Neuronal stem cell (in vitro differentiated cells): ENCODE results near the gene CACNB1.

Experiments
- DNase-seq: peaks from one replicate; pipeline ENCODE4 v3.0.0-alpha.2; 2013; ENCODE audit warnings: low spot score
- H2AFZ ChIP-seq: one replicate; pipeline ENCODE4 v1.6.1; 2013; ENCODE audit warnings: mild to moderate bottlenecking, low read length, inconsistent platforms
- H2AK5ac ChIP-seq: 2 replicates; pipeline ENCODE4 v1.6.1; 2013; ENCODE audit warnings: low read depth, mild to moderate bottlenecking, inconsistent platforms, low read length, moderate library complexity, mixed read lengths
- H2BK120ac ChIP-seq: 2 replicates; pipeline ENCODE4 v1.6.1; 2013; ENCODE audit warnings: low read depth, mild to moderate bottlenecking, inconsistent platforms, low read length, moderate library complexity, mixed read lengths
- H2BK12ac ChIP-seq: one replicate; pipeline ENCODE4 v1.6.1; 2013; ENCODE audit warnings: low read length, inconsistent platforms
- H2BK15ac ChIP-seq: 2 replicates; pipeline ENCODE4 v1.6.1; 2013; ENCODE audit warnings: mild to moderate bottlenecking, low read length, inconsistent platforms, mixed read lengths
- H2BK5ac ChIP-seq: one replicate; pipeline ENCODE4 v1.6.1; 2013; ENCODE audit warnings: inconsistent platforms, mild to moderate bottlenecking, low read length, moderate library complexity
- H3K14ac ChIP-seq: one replicate; pipeline ENCODE4 v1.6.1; 2013; ENCODE audit warnings: low read length, inconsistent platforms
- H3K18ac ChIP-seq: 2 replicates; pipeline ENCODE4 v1.6.1; 2013; ENCODE audit warnings: low read length, inconsistent platforms
- H3K23ac ChIP-seq: 2 replicates; pipeline ENCODE4 v1.6.1; 2013; ENCODE audit warnings: low read depth, mild to moderate bottlenecking, mixed read lengths, low read length, inconsistent platforms; ENCODE audit not compliant: poor library complexity
- H3K27ac ChIP-seq: replicated peaks from 3 replicates; pipeline ENCODE4 v1.5.1; 2013; ENCODE audit warnings: low read length, inconsistent platforms
- H3K27me3 ChIP-seq, 3 experiments: 2 replicates each; pipeline ENCODE4 v1.6.1; 2013; ENCODE audit warnings: low read length in 3 of 3, mild to moderate bottlenecking in 2 of 3, inconsistent platforms in 1 of 3, low read depth in 1 of 3, mixed read lengths in 1 of 3, moderate library complexity in 1 of 3; ENCODE audit not compliant: control insufficient read depth in 3 of 3, insufficient read depth in 3 of 3
- H3K36me3 ChIP-seq, 2 donors: replicated peaks in 1 of 2; 2 replicates each; pipeline ENCODE4 v1.6.1; 2013; ENCODE audit warnings: low read length in 2 of 2; ENCODE audit not compliant: control insufficient read depth in 2 of 2, insufficient read depth in 2 of 2
- H3K4ac ChIP-seq: 2 replicates; pipeline ENCODE4 v1.6.1; 2013; ENCODE audit warnings: inconsistent platforms, mild to moderate bottlenecking, low read length, moderate library complexity
- H3K4me1 ChIP-seq, 2 donors: 1 replicate in 1 of 2; 2 replicates in 1 of 2; pipeline ENCODE4 v1.6.1; 2013; ENCODE audit warnings: low read length in 2 of 2, low read depth in 1 of 2; ENCODE audit not compliant: control insufficient read depth in 2 of 2, insufficient read depth in 1 of 2
- H3K4me2 ChIP-seq: one replicate; pipeline ENCODE4 v1.6.1; 2013; ENCODE audit warnings: mild to moderate bottlenecking, low read length, inconsistent platforms; ENCODE audit not compliant: insufficient read depth, poor library complexity, severe bottlenecking
- H3K4me3 ChIP-seq, 2 donors: 2 replicates each; pipeline ENCODE4 v1.5.1; 2013; ENCODE audit warnings: low read length in 2 of 2, mild to moderate bottlenecking in 2 of 2, inconsistent platforms in 1 of 2, moderate library complexity in 1 of 2
- H3K79me1 ChIP-seq: one replicate; pipeline ENCODE4 v1.6.1; 2013; ENCODE audit warnings: low read depth, mild to moderate bottlenecking, inconsistent platforms, low read length, moderate library complexity
- H3K9ac ChIP-seq: one replicate; pipeline ENCODE4 v1.6.1; 2013; ENCODE audit warnings: mild to moderate bottlenecking, low read depth, low read length, inconsistent platforms; ENCODE audit not compliant: poor library complexity
- H3K9me3 ChIP-seq, 2 donors: replicated peaks in 1 of 2; 2 replicates each; pipeline versions ENCODE3 to v1.6.1; 2013; ENCODE audit warnings: low read length in 2 of 2, mild to moderate bottlenecking in 2 of 2, inconsistent platforms in 1 of 2, low read depth in 1 of 2, mixed read lengths in 1 of 2, moderate library complexity in 1 of 2; ENCODE audit not compliant: control insufficient read depth in 2 of 2, insufficient read depth in 1 of 2
- H4K8ac ChIP-seq: one replicate; pipeline ENCODE4 v1.6.1; 2013; ENCODE audit warnings: low read depth, mild to moderate bottlenecking, inconsistent platforms, low read length, moderate library complexity
- H4K91ac ChIP-seq: one replicate; pipeline ENCODE4 v1.6.1; 2013; ENCODE audit warnings: low read length, low read depth, mild to moderate bottlenecking, inconsistent platforms; ENCODE audit not compliant: poor library complexity
- WGBS, 2 donors: extraction: QIAGEN DNeasy Blood & Tissue Kit; methylation state at CpG; one replicate each; pipeline ENCODE4 v1.1.7; 2013; ENCODE audit warnings: missing lambda C conversion rate in 2 of 2, mixed read lengths in 1 of 2; ENCODE audit not compliant: insufficient read length in 2 of 2, insufficient replicate concordance in 1 of 2; ENCODE audit errors: extremely low coverage in 2 of 2; 5-methylcytosine and 5-hydroxymethylcytosine counted together

CACNB1 gene

DNA sequence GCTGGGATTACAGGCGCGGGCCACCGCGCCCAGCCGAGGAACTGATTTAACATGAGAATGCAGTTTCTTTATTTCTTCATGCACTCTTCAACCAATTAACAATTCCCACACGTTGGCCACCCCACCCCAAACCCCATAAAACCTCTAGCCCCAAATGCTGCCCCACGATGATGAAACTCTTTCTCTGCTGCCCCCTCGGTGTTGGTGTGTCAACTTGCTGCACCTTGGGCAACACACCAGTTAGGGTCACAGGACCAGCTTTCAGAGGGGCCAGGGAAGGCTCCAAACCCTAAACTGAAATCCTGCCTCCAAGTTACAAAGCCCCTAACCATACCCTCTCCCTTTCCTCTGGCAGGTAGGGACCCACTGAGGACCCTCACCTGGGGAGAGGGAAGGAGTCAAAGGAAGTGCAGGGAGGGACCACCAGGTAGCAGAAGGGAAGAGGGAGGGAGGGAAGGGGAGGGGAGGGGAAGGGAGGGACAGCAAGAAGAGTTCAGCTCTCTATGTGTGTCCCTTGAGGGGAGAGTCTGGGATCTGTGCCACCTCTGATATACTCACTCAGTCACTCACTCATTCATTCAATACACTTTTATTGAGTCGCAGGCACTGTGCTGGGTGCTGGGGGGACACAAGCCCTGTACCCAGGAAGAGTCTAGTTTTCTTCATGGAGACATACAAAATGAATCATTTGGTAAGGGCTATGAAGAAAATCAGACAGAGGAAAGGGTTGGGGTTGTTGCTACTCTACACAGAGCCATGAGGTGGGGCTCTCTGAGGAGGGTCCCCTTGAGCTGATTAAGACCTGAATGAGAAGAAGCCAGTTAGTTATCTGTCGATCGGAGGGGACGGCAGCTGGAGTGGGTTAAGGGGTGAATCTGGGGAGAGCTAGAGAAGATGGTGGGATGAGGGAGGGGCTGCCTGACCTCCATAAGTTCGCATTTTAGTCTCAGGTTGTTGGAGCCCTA, 50.0 kb downstream of the CACNB1 start:
- H2BK5ac ChIP-seq, result no peak overlapping the region

DNA sequence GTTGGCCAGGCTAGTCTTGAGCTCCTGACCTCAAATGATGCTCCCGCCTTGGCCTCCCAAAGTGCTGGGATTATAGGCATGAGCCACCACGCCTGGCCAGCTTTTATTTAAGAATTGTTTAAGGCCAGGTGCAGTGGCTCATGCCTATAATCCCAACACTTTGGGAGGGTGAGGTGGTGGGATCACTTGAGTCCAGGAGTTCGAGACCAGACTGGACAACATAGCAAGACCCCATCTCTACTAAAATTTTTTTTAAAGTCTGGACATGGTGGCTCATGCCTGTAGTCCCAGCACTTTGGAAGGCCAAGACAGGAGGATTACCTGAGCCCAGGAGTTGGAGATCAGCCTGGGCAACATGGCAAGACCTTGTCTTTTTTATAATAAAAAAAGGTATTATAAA, 51.2 kb downstream of the CACNB1 start:
- Histone ChIP-seq H4K8ac (no peak overlapping the region), H3K9ac (no peak overlapping the region), H3K27me3 (peaks cover 11 to 29% (median 21%) of the 10 kb centered on the region in 3 experiments), H3K18ac (no peak overlapping the region), H4K91ac (no peak overlapping the region), H3K27ac (no peak overlapping the region), H2AFZ (no peak overlapping the region), H3K23ac (no peak overlapping the region), H3K9me3 (peaks cover 0 to 1% of the 10 kb centered on the region in 2 donors), H3K79me1 (peaks cover 2% of the 10 kb centered on the region), H3K36me3 (no peaks in the 10 kb centered on the region), H2BK120ac (no peak overlapping the region), H3K4me1 (peaks cover 0 to 7% of the 10 kb centered on the region in 2 donors), H3K4me2 (no peak overlapping the region), H2AK5ac (no peak overlapping the region), H3K14ac (no peak overlapping the region), H2BK12ac (no peak overlapping the region), H3K4ac (no peak overlapping the region), H2BK15ac (no peak overlapping the region), H2BK5ac (no peak overlapping the region), H3K4me3 (no peak overlapping the region)
- DNase-seq, result no peak
- no CpG with 5 or more reads among the region's 3 CpGs for WGBS, 2 donors

More for the DNA sequence above, 50.0 kb downstream of the CACNB1 start:
- H4K8ac ChIP-seq, result no peak overlapping the region
- H2AFZ ChIP-seq, result no peak overlapping the region
- peaks cover 2% of the 10 kb centered on the region for H3K79me1 ChIP-seq
- H3K27me3 ChIP-seq, result peaks cover 11 to 34% (median 31%) of the 10 kb centered on the region in 3 experiments
- no peak overlapping the region for H3K23ac ChIP-seq
- H3K14ac ChIP-seq, result no peak overlapping the region
- no peaks in the 10 kb centered on the region for H3K9me3 ChIP-seq
- WGBS, 2 donors, result no CpG with 5 or more reads among the region's 13 CpGs
- no peak overlapping the region for H3K27ac ChIP-seq
- no peak for DNase-seq
- no peak overlapping the region for H2AK5ac ChIP-seq
- H3K36me3 ChIP-seq, result no peaks in the 10 kb centered on the region
- peaks cover 8 to 12% of the 10 kb centered on the region in 2 donors for H3K4me1 ChIP-seq
- peak overlapping the region; percentile 46 for H3K18ac ChIP-seq
- no peak overlapping the region for H3K4me2 ChIP-seq
- H3K4me3 ChIP-seq, result no peak overlapping the region
- H2BK120ac ChIP-seq, result no peak overlapping the region
- no peak overlapping the region for H3K9ac ChIP-seq
- no peak overlapping the region for H2BK12ac ChIP-seq
- no peak overlapping the region for H4K91ac ChIP-seq
- no peak overlapping the region for H2BK15ac ChIP-seq
- peak overlapping the region; percentile 45 for H3K4ac ChIP-seq

DNA sequence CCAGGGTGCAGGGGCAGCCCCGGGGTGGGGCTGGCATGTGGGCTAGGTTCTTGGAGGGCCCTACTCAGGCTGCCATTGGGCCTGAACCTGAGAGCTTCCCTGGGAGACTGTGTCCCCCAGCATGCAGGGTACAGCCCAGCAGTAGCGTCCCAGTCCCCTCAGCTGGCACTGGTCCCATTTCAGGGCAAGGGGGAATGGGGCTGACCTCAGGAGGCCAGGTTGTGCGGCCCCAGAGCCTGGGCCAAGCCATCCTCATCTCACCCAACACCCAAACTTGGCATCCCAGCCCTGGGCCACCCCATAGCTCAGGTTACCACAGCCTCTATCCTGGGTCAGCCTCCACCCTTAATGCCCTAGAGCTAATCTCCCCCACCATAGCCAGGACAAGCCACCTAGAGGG, 52.3 kb downstream of the CACNB1 start:
- H3K27me3 ChIP-seq, result peaks cover under 1 to 20% (median 10%) of the 10 kb centered on the region in 3 experiments
- no peak overlapping the region for H2BK15ac ChIP-seq
- H4K91ac ChIP-seq, result no peak overlapping the region
- H3K9me3 ChIP-seq, result peaks cover 0 to 3% of the 10 kb centered on the region in 2 donors
- no peak overlapping the region for H3K18ac ChIP-seq
- no peak for DNase-seq
- no peaks in the 10 kb centered on the region for H3K36me3 ChIP-seq
- H3K14ac ChIP-seq, result peak overlapping the region; percentile 2
- no peaks in the 10 kb centered on the region for H3K79me1 ChIP-seq
- no CpG with 5 or more reads among the region's 3 CpGs for WGBS, 2 donors
- H2BK120ac ChIP-seq, result no peak overlapping the region
- no peak overlapping the region for H3K4me3 ChIP-seq
- no peak overlapping the region for H3K9ac ChIP-seq
- H3K4me2 ChIP-seq, result no peak overlapping the region
- H2AFZ ChIP-seq, result no peak overlapping the region
- no peak overlapping the region for H2AK5ac ChIP-seq
- H2BK12ac ChIP-seq, result no peak overlapping the region
- H3K4ac ChIP-seq, result no peak overlapping the region
- no peak overlapping the region for H3K23ac ChIP-seq
- H4K8ac ChIP-seq, result no peak overlapping the region
- peaks cover 0 to 2% of the 10 kb centered on the region in 2 donors for H3K4me1 ChIP-seq
- H3K27ac ChIP-seq, result no peak overlapping the region
- H2BK5ac ChIP-seq, result no peak overlapping the region

DNA sequence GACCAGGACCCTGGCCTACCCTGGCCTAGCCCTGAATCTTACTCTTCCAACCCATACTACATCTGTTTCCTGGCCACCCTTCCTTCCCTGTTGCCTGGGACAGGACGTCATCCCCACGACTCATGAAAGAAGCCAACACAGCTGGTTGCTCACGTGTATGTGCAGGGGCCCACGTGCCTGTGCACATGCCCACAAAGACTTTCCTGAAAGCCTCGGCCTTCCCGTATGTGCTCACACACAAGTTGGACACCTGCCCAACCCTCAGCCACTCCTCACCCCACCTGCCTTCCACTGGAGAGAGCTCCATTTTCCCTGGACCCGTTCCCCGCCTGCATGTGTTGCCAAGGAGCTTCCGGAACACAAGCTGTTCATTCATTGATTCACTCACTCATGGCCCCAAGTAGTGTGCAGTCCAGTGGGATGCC, 53.0 kb downstream of the CACNB1 start:
- Histone ChIP-seq H4K91ac (no peak overlapping the region), H2BK15ac (no peak overlapping the region), H3K79me1 (no peaks in the 10 kb centered on the region), H3K23ac (no peak overlapping the region), H2BK12ac (no peak overlapping the region), H2BK120ac (no peak overlapping the region), H3K18ac (no peak overlapping the region), H3K9ac (no peak overlapping the region), H3K4me2 (no peak overlapping the region), H3K36me3 (no peaks in the 10 kb centered on the region), H3K27me3 (peaks cover 0 to 12% (median 4%) of the 10 kb centered on the region in 3 experiments), H2BK5ac (no peak overlapping the region), H3K14ac (no peak overlapping the region), H4K8ac (no peak overlapping the region), H3K4ac (no peak overlapping the region), H3K4me3 (no peak overlapping the region), H2AFZ (no peak overlapping the region), H3K4me1 (peaks cover 0 to 2% of the 10 kb centered on the region in 2 donors), H2AK5ac (no peak overlapping the region), H3K9me3 (peaks cover 0 to 3% of the 10 kb centered on the region in 2 donors), H3K27ac (no peak overlapping the region)
- no CpG with 5 or more reads among the region's 9 CpGs for WGBS, 2 donors
- DNase-seq, result no peak
